Urinary bladder (tissue), 4 donors: ENCODE results near the gene WDR88. TPM values are rescaled to one million over a fixed set of nuclear protein-coding genes. Genes with fewer than 3 reads are reported as not detected.
A peak's percentile ranks its signal among the peaks of the same experiment; 100 is the strongest.
"Not testable (repeated sequence)": the region's sequence is repeated elsewhere in the genome, so short reads cannot be mapped to it uniquely, and the experiment has no call there.

Experiments
- DNase-seq: peaks from one replicate; pipeline ENCODE4 v3.0.0-alpha.2; 2015; ENCODE audit errors: extremely low spot score
- H3K27ac ChIP-seq: one replicate; pipeline ENCODE4 v1.5.1; 2013; ENCODE audit warnings: low read depth, mild to moderate bottlenecking, moderate library complexity
- H3K36me3 ChIP-seq: one replicate; pipeline ENCODE4 v1.6.1; 2013; ENCODE audit warnings: mild to moderate bottlenecking, moderate library complexity; ENCODE audit not compliant: insufficient read depth
- H3K4me1 ChIP-seq: one replicate; pipeline ENCODE4 v1.6.1; 2013; ENCODE audit warnings: mild to moderate bottlenecking, moderate library complexity; ENCODE audit not compliant: insufficient read depth
- H3K4me3 ChIP-seq: one replicate; pipeline ENCODE4 v1.5.1; 2013; ENCODE audit warnings: low read depth, low read length
- WGBS: extraction: QIAGEN DNeasy Blood & Tissue Kit; methylation state at CpG from one replicate; pipeline ENCODE4 v1.1.7; 2013; 5-methylcytosine and 5-hydroxymethylcytosine counted together
- polyA plus RNA-seq: library from polyadenylated mRNA; stranded (reverse); fragments of 200-250 nt; gene quantifications from one replicate; pipeline ENCODE4 v1.2.3, GENCODE V29; 2013
- total RNA-seq: library from RNA; depleted of rRNA; stranded (reverse); fragments of >200 nt; gene quantifications from one replicate; pipeline ENCODE4 v1.2.3, GENCODE V29; 2014
- donor health status: healthy with polysubstance abuse.
- donor health status: healthy.

WDR88 gene
- total and polyA plus RNA-seq, 2 donors: not detected

- DNase-seq, H3K36me3 ChIP-seq, H3K4me1 ChIP-seq, H3K27ac ChIP-seq, H3K4me3 ChIP-seq: not testable (repeated sequence)
- 91% methylated on average over 4 of the region's 4 CpGs for WGBS
Measured at GRCh38 chr19:33191092-33191491, 59.2 kb downstream of the WDR88 start.

GRCh38 chr19:33191501-33191900, 59.6 kb downstream of the WDR88 start:
- Histone ChIP-seq H3K36me3 (no peaks in the 10 kb centered on the region), H3K4me1 (no peaks in the 10 kb centered on the region), H3K27ac (no peak overlapping the region), H3K4me3 (no peak overlapping the region)
- no peak for DNase-seq
- 90% methylated on average over 6 of the region's 6 CpGs for WGBS

- 67% methylated on average over 7 of the region's 7 CpGs for WGBS
- Histone ChIP-seq H3K36me3 (no peaks in the 10 kb centered on the region), H3K4me3 (no peak overlapping the region), H3K4me1 (no peaks in the 10 kb centered on the region), H3K27ac (no peak overlapping the region)
- DNase-seq: no peak
Measured at GRCh38 chr19:33192010-33192409, 60.1 kb downstream of the WDR88 start.

GRCh38 chr19:33193269-33193864, 61.5 kb downstream of the WDR88 start:
- no peak for DNase-seq
- Histone ChIP-seq H3K4me3 (no peak overlapping the region), H3K27ac (no peak overlapping the region), H3K36me3 (no peaks in the 10 kb centered on the region), H3K4me1 (no peaks in the 10 kb centered on the region)
- WGBS: 80% methylated on average over 8 of the region's 8 CpGs

GRCh38 chr19:33193865-33194362, 62.0 kb downstream of the WDR88 start, which contains the start of gene LRP3:
Gene LRP3 (plus strand): TSS chr19:33194330. CDS start chr19:33194786, 456 bp downstream.
- Histone ChIP-seq H3K36me3 (no peaks in the 10 kb centered on the region), H3K4me3 (peak within 1 kb of the TSS; percentile 81), H3K4me1 (no peaks in the 10 kb centered on the region), H3K27ac (no peak within 1 kb of the TSS)
- DNase-seq: no peak
- WGBS: 4% methylated on average over 42 of the region's 50 CpGs

- H3K36me3 ChIP-seq: no peaks in the 10 kb centered on the region
- H3K4me1 ChIP-seq: no peaks in the 10 kb centered on the region
- H3K27ac ChIP-seq: no peak overlapping the region
- H3K4me3 ChIP-seq: peak overlapping the region; percentile 81
- no peak for DNase-seq
- WGBS: under 1% methylated on average over 57 of the region's 57 CpGs
Measured at GRCh38 chr19:33194532-33194885, 62.6 kb downstream of the WDR88 start.

- DNase-seq: no peak
- H3K4me1 ChIP-seq: no peaks in the 10 kb centered on the region
- H3K4me3 ChIP-seq: peak overlapping the region; percentile 81
- no peaks in the 10 kb centered on the region for H3K36me3 ChIP-seq
- H3K27ac ChIP-seq: no peak overlapping the region
- 2% methylated on average over 49 of the region's 49 CpGs for WGBS
Measured at GRCh38 chr19:33194886-33195644, 63.2 kb downstream of the WDR88 start.

GRCh38 chr19:33195645-33196347, 63.9 kb downstream of the WDR88 start:
- Histone ChIP-seq H3K4me1 (no peaks in the 10 kb centered on the region), H3K27ac (no peak overlapping the region), H3K4me3 (no peak overlapping the region), H3K36me3 (no peaks in the 10 kb centered on the region)
- no peak for DNase-seq
- 75% methylated on average over 17 of the region's 17 CpGs for WGBS

GRCh38 chr19:33196446-33197193, 64.7 kb downstream of the WDR88 start:
- 95% methylated on average over 10 of the region's 10 CpGs for WGBS
- no peak for DNase-seq
- H3K36me3 ChIP-seq: no peaks in the 10 kb centered on the region
- H3K4me3 ChIP-seq: no peak overlapping the region
- H3K4me1 ChIP-seq: no peaks in the 10 kb centered on the region
- no peak overlapping the region for H3K27ac ChIP-seq

GRCh38 chr19:33197591-33198000, 65.7 kb downstream of the WDR88 start:
- no peaks in the 10 kb centered on the region for H3K36me3 ChIP-seq
- 89% methylated on average over 11 of the region's 11 CpGs for WGBS
- H3K27ac ChIP-seq: no peak overlapping the region
- H3K4me3 ChIP-seq: no peak overlapping the region
- DNase-seq: no peak
- H3K4me1 ChIP-seq: no peaks in the 10 kb centered on the region

GRCh38 chr19:33198169-33198568, 66.3 kb downstream of the WDR88 start:
- H3K4me1 ChIP-seq: no peaks in the 10 kb centered on the region
- H3K36me3 ChIP-seq: no peaks in the 10 kb centered on the region
- H3K27ac ChIP-seq: no peak overlapping the region
- no peak overlapping the region for H3K4me3 ChIP-seq
- WGBS: 91% methylated on average over 7 of the region's 7 CpGs
- no peak for DNase-seq

GRCh38 chr19:33199441-33200265, 67.7 kb downstream of the WDR88 start:
- no peak for DNase-seq
- Histone ChIP-seq H3K27ac (no peak overlapping the region), H3K4me1 (no peaks in the 10 kb centered on the region), H3K4me3 (no peak overlapping the region), H3K36me3 (no peaks in the 10 kb centered on the region)
- WGBS: 83% methylated on average over 8 of the region's 8 CpGs

GRCh38 chr19:33201473-33201872, 69.6 kb downstream of the WDR88 start:
- no peak for DNase-seq
- 90% methylated on average over 6 of the region's 6 CpGs for WGBS
- no peaks in the 10 kb centered on the region for H3K4me1 ChIP-seq
- no peak overlapping the region for H3K27ac ChIP-seq
- no peak overlapping the region for H3K4me3 ChIP-seq
- no peaks in the 10 kb centered on the region for H3K36me3 ChIP-seq
